Neuronal stem cell (in vitro differentiated cells): ENCODE results near the gene ENOX1.

Source experiments
- DNase-seq: peaks from one replicate; pipeline ENCODE4 v3.0.0-alpha.2; 2013; ENCODE audit warnings: low spot score
- H2AFZ ChIP-seq: one replicate; pipeline ENCODE4 v1.6.1; 2013; ENCODE audit warnings: mild to moderate bottlenecking, low read length, inconsistent platforms
- H2AK5ac ChIP-seq: 2 replicates; pipeline ENCODE4 v1.6.1; 2013; ENCODE audit warnings: low read depth, mild to moderate bottlenecking, inconsistent platforms, low read length, moderate library complexity, mixed read lengths
- H2BK120ac ChIP-seq: 2 replicates; pipeline ENCODE4 v1.6.1; 2013; ENCODE audit warnings: low read depth, mild to moderate bottlenecking, inconsistent platforms, low read length, moderate library complexity, mixed read lengths
- H2BK12ac ChIP-seq: one replicate; pipeline ENCODE4 v1.6.1; 2013; ENCODE audit warnings: low read length, inconsistent platforms
- H2BK15ac ChIP-seq: 2 replicates; pipeline ENCODE4 v1.6.1; 2013; ENCODE audit warnings: mild to moderate bottlenecking, low read length, inconsistent platforms, mixed read lengths
- H2BK5ac ChIP-seq: one replicate; pipeline ENCODE4 v1.6.1; 2013; ENCODE audit warnings: inconsistent platforms, mild to moderate bottlenecking, low read length, moderate library complexity
- H3K14ac ChIP-seq: one replicate; pipeline ENCODE4 v1.6.1; 2013; ENCODE audit warnings: low read length, inconsistent platforms
- H3K18ac ChIP-seq: 2 replicates; pipeline ENCODE4 v1.6.1; 2013; ENCODE audit warnings: low read length, inconsistent platforms
- H3K23ac ChIP-seq: 2 replicates; pipeline ENCODE4 v1.6.1; 2013; ENCODE audit warnings: low read depth, mild to moderate bottlenecking, mixed read lengths, low read length, inconsistent platforms; ENCODE audit not compliant: poor library complexity
- H3K27ac ChIP-seq: replicated peaks from 3 replicates; pipeline ENCODE4 v1.5.1; 2013; ENCODE audit warnings: low read length, inconsistent platforms
- H3K27me3 ChIP-seq, 3 experiments: 2 replicates each; pipeline ENCODE4 v1.6.1; 2013; ENCODE audit warnings: low read length in 3 of 3, mild to moderate bottlenecking in 2 of 3, inconsistent platforms in 1 of 3, low read depth in 1 of 3, mixed read lengths in 1 of 3, moderate library complexity in 1 of 3; ENCODE audit not compliant: control insufficient read depth in 3 of 3, insufficient read depth in 3 of 3
- H3K36me3 ChIP-seq, 2 donors: replicated peaks in 1 of 2; 2 replicates each; pipeline ENCODE4 v1.6.1; 2013; ENCODE audit warnings: low read length in 2 of 2; ENCODE audit not compliant: control insufficient read depth in 2 of 2, insufficient read depth in 2 of 2
- H3K4ac ChIP-seq: 2 replicates; pipeline ENCODE4 v1.6.1; 2013; ENCODE audit warnings: inconsistent platforms, mild to moderate bottlenecking, low read length, moderate library complexity
- H3K4me1 ChIP-seq, 2 donors: 1 replicate in 1 of 2; 2 replicates in 1 of 2; pipeline ENCODE4 v1.6.1; 2013; ENCODE audit warnings: low read length in 2 of 2, low read depth in 1 of 2; ENCODE audit not compliant: control insufficient read depth in 2 of 2, insufficient read depth in 1 of 2
- H3K4me2 ChIP-seq: one replicate; pipeline ENCODE4 v1.6.1; 2013; ENCODE audit warnings: mild to moderate bottlenecking, low read length, inconsistent platforms; ENCODE audit not compliant: insufficient read depth, poor library complexity, severe bottlenecking
- H3K4me3 ChIP-seq, 2 donors: 2 replicates each; pipeline ENCODE4 v1.5.1; 2013; ENCODE audit warnings: low read length in 2 of 2, mild to moderate bottlenecking in 2 of 2, inconsistent platforms in 1 of 2, moderate library complexity in 1 of 2
- H3K79me1 ChIP-seq: one replicate; pipeline ENCODE4 v1.6.1; 2013; ENCODE audit warnings: low read depth, mild to moderate bottlenecking, inconsistent platforms, low read length, moderate library complexity
- H3K9ac ChIP-seq: one replicate; pipeline ENCODE4 v1.6.1; 2013; ENCODE audit warnings: mild to moderate bottlenecking, low read depth, low read length, inconsistent platforms; ENCODE audit not compliant: poor library complexity
- H3K9me3 ChIP-seq, 2 donors: replicated peaks in 1 of 2; 2 replicates each; pipeline versions ENCODE3 to v1.6.1; 2013; ENCODE audit warnings: low read length in 2 of 2, mild to moderate bottlenecking in 2 of 2, inconsistent platforms in 1 of 2, low read depth in 1 of 2, mixed read lengths in 1 of 2, moderate library complexity in 1 of 2; ENCODE audit not compliant: control insufficient read depth in 2 of 2, insufficient read depth in 1 of 2
- H4K8ac ChIP-seq: one replicate; pipeline ENCODE4 v1.6.1; 2013; ENCODE audit warnings: low read depth, mild to moderate bottlenecking, inconsistent platforms, low read length, moderate library complexity
- H4K91ac ChIP-seq: one replicate; pipeline ENCODE4 v1.6.1; 2013; ENCODE audit warnings: low read length, low read depth, mild to moderate bottlenecking, inconsistent platforms; ENCODE audit not compliant: poor library complexity
- WGBS, 2 donors: extraction: QIAGEN DNeasy Blood & Tissue Kit; methylation state at CpG; one replicate each; pipeline ENCODE4 v1.1.7; 2013; ENCODE audit warnings: missing lambda C conversion rate in 2 of 2, mixed read lengths in 1 of 2; ENCODE audit not compliant: insufficient read length in 2 of 2, insufficient replicate concordance in 1 of 2; ENCODE audit errors: extremely low coverage in 2 of 2; 5-methylcytosine and 5-hydroxymethylcytosine counted together

Gene ENOX1

GRCh38 chr13:43343645-43344044 is 443.1 kb downstream of the ENOX1 start:
- H4K8ac ChIP-seq, result no peak overlapping the region
- H3K9ac ChIP-seq, result no peak overlapping the region
- H2BK15ac ChIP-seq, result no peak overlapping the region
- no peak overlapping the region for H3K14ac ChIP-seq
- no peak for DNase-seq
- H3K4me2 ChIP-seq, result no peak overlapping the region
- H3K4ac ChIP-seq, result no peak overlapping the region
- no peaks in the 10 kb centered on the region for H3K9me3 ChIP-seq
- peaks cover 2 to 4% of the 10 kb centered on the region in 2 donors for H3K4me1 ChIP-seq
- no peak overlapping the region for H3K27ac ChIP-seq
- H2AK5ac ChIP-seq, result no peak overlapping the region
- no peak overlapping the region for H2BK12ac ChIP-seq
- no peaks in the 10 kb centered on the region for H3K27me3 ChIP-seq
- no peaks in the 10 kb centered on the region for H3K36me3 ChIP-seq
- H3K79me1 ChIP-seq, result no peaks in the 10 kb centered on the region
- no peak overlapping the region for H3K23ac ChIP-seq
- H2BK5ac ChIP-seq, result no peak overlapping the region
- no peak overlapping the region for H3K18ac ChIP-seq
- no peak overlapping the region for H2BK120ac ChIP-seq
- no peak overlapping the region for H4K91ac ChIP-seq
- no CpG with 5 or more reads among the region's 2 CpGs for WGBS, 2 donors
- no peak overlapping the region for H3K4me3 ChIP-seq
- no peak overlapping the region for H2AFZ ChIP-seq

GRCh38 chr13:43339805-43340550 is 446.8 kb downstream of the ENOX1 start:
- no peak overlapping the region for H3K4me2 ChIP-seq
- H2BK12ac ChIP-seq, result no peak overlapping the region
- H2BK5ac ChIP-seq, result no peak overlapping the region
- no peak overlapping the region for H2BK120ac ChIP-seq
- no peak overlapping the region for H3K4ac ChIP-seq
- DNase-seq, result no peak
- WGBS, 2 donors, result no CpG with 5 or more reads among the region's 4 CpGs
- H2AFZ ChIP-seq, result no peak overlapping the region
- no peak overlapping the region for H3K4me3 ChIP-seq
- no peak overlapping the region for H2AK5ac ChIP-seq
- no peak overlapping the region for H3K23ac ChIP-seq
- H3K9ac ChIP-seq, result no peak overlapping the region
- H3K36me3 ChIP-seq, result no peaks in the 10 kb centered on the region
- H3K14ac ChIP-seq, result no peak overlapping the region
- H3K27ac ChIP-seq, result no peak overlapping the region
- no peaks in the 10 kb centered on the region for H3K9me3 ChIP-seq
- H3K4me1 ChIP-seq, result no peaks in the 10 kb centered on the region
- H4K8ac ChIP-seq, result no peak overlapping the region
- no peak overlapping the region for H4K91ac ChIP-seq
- H2BK15ac ChIP-seq, result no peak overlapping the region
- no peaks in the 10 kb centered on the region for H3K79me1 ChIP-seq
- no peak overlapping the region for H3K18ac ChIP-seq
- no peaks in the 10 kb centered on the region for H3K27me3 ChIP-seq

GRCh38 chr13:43339145-43339804 is 447.5 kb downstream of the ENOX1 start:
- no peak overlapping the region for H3K27ac ChIP-seq

GRCh38 chr13:43335764-43336163 is 451.0 kb downstream of the ENOX1 start:
- Histone ChIP-seq H3K4me1 (peaks cover 0 to 10% of the 10 kb centered on the region in 2 donors), H2BK120ac (no peak overlapping the region), H3K27me3 (no peaks in the 10 kb centered on the region), H4K91ac (no peak overlapping the region), H3K4me2 (no peak overlapping the region), H2BK15ac (no peak overlapping the region), H3K79me1 (no peaks in the 10 kb centered on the region), H3K36me3 (no peaks in the 10 kb centered on the region), H2AK5ac (no peak overlapping the region), H3K27ac (no peak overlapping the region), H4K8ac (no peak overlapping the region), H3K9me3 (no peaks in the 10 kb centered on the region), H3K4me3 (no peak overlapping the region), H3K4ac (no peak overlapping the region), H3K9ac (no peak overlapping the region), H2BK12ac (no peak overlapping the region), H3K23ac (no peak overlapping the region), H3K14ac (no peak overlapping the region), H3K18ac (no peak overlapping the region), H2BK5ac (no peak overlapping the region), H2AFZ (no peak overlapping the region)
- DNase-seq, result no peak

More at GRCh38 chr13:43339145-43339804, 447.5 kb downstream of the ENOX1 start:
- Histone ChIP-seq H3K9me3 (no peaks in the 10 kb centered on the region), H3K9ac (no peak overlapping the region), H3K4me2 (no peak overlapping the region), H2BK5ac (no peak overlapping the region), H2BK12ac (no peak overlapping the region), H3K79me1 (no peaks in the 10 kb centered on the region), H4K8ac (no peak overlapping the region), H3K14ac (no peak overlapping the region), H3K23ac (no peak overlapping the region), H2BK15ac (no peak overlapping the region), H3K36me3 (no peaks in the 10 kb centered on the region), H2AFZ (no peak overlapping the region), H3K4me3 (no peak overlapping the region), H3K27me3 (no peaks in the 10 kb centered on the region), H3K18ac (no peak overlapping the region), H3K4me1 (no peaks in the 10 kb centered on the region), H2AK5ac (no peak overlapping the region), H4K91ac (no peak overlapping the region), H3K4ac (no peak overlapping the region), H2BK120ac (no peak overlapping the region)
- no CpG with 5 or more reads among the region's 7 CpGs for WGBS, 2 donors
- no peak for DNase-seq
